ENCODE results near the gene PCMT1.
"Not testable (repeated sequence)": the region's sequence is repeated elsewhere in the genome, so short reads cannot be mapped to it uniquely, and the experiment has no call there.

Gene PCMT1

GRCh38 chr6:149729824-149730223, 19.7 kb upstream of the PCMT1 start:
- FAIRE-seq (no peak), DNase-seq (ENCODE audit: insufficient read length, low spot score) (no peak)
- no peak for TF ChIP-seq POLR2A (IDR thresholded peaks at IDR 0.05; ENCODE audit: low read depth, low read length)

- FAIRE-seq (no peak), DNase-seq (ENCODE audit: insufficient read length, low spot score) (no peak)
These were observed 16.3 kb upstream of the PCMT1 start for GRCh38 chr6:149733089-149733720.

GRCh38 chr6:149734915-149735314, 14.6 kb upstream of the PCMT1 start:
- DNase-seq (ENCODE audit: insufficient read length, low spot score) (no peak), FAIRE-seq (no peak)
- no peak for TF ChIP-seq POLR2A (IDR thresholded peaks at IDR 0.05; ENCODE audit: low read depth, low read length)

More at GRCh38 chr6:149733089-149733720, 16.3 kb upstream of the PCMT1 start:
- no peak for TF ChIP-seq POLR2A (IDR thresholded peaks at IDR 0.05; ENCODE audit: low read depth, low read length)

- DNase-seq (ENCODE audit: insufficient read length, low spot score); FAIRE-seq: not testable (repeated sequence)
These were observed 4.3 kb upstream of the PCMT1 start for GRCh38 chr6:149745252-149745651.

GRCh38 chr6:149746147-149746946, 3.2 kb upstream of the PCMT1 start, which contains the start of gene NUP43:
Gene NUP43 (minus strand): TSS chr6:149746529. CDS start chr6:149746495, 34 bp downstream.
- FAIRE-seq (peak; percentile 60), DNase-seq (ENCODE audit: insufficient read length, low spot score) (peak; percentile 57)

GRCh38 chr6:149749082-149749593, 403 bp upstream of the PCMT1 start:
- DNase-seq (ENCODE audit: insufficient read length, low spot score); FAIRE-seq: not testable (repeated sequence)

More at GRCh38 chr6:149746147-149746946, 3.2 kb upstream of the PCMT1 start, which contains the start of gene NUP43:
- TF ChIP-seq POLR2A (IDR thresholded peaks at IDR 0.05; ENCODE audit: low read depth, low read length), result peak; percentile 67

GRCh38 chr6:149750136-149750609, 632 bp downstream of the PCMT1 start:
- FAIRE-seq, result no peak
- DNase-seq (ENCODE audit: insufficient read length, low spot score), result peak; percentile 15
- no peak for TF ChIP-seq POLR2A (IDR thresholded peaks at IDR 0.05; ENCODE audit: low read depth, low read length)

GRCh38 chr6:149751239-149751638, 1.7 kb downstream of the PCMT1 start:
- FAIRE-seq (no peak), DNase-seq (ENCODE audit: insufficient read length, low spot score) (no peak)
- TF ChIP-seq POLR2A (IDR thresholded peaks at IDR 0.05; ENCODE audit: low read depth, low read length), result no peak

- not testable (repeated sequence) for DNase-seq (ENCODE audit: insufficient read length, low spot score); FAIRE-seq
These were observed 2.4 kb downstream of the PCMT1 start for GRCh38 chr6:149751920-149752319.

GRCh38 chr6:149752600-149753373, 3.2 kb downstream of the PCMT1 start:
- no peak for FAIRE-seq
- DNase-seq (ENCODE audit: insufficient read length, low spot score), result no peak
- TF ChIP-seq POLR2A (IDR thresholded peaks at IDR 0.05; ENCODE audit: low read depth, low read length), result no peak

- not testable (repeated sequence) for FAIRE-seq; DNase-seq (ENCODE audit: insufficient read length, low spot score)
These were observed 3.8 kb downstream of the PCMT1 start for GRCh38 chr6:149753374-149753637.

GRCh38 chr6:149754548-149754947, 5.0 kb downstream of the PCMT1 start:
- FAIRE-seq, result no peak
- DNase-seq (ENCODE audit: insufficient read length, low spot score), result no peak
- no peak for TF ChIP-seq POLR2A (IDR thresholded peaks at IDR 0.05; ENCODE audit: low read depth, low read length)

GRCh38 chr6:149755300-149756260, 6.0 kb downstream of the PCMT1 start:
- no peak for FAIRE-seq
- no peak for DNase-seq (ENCODE audit: insufficient read length, low spot score)
- no peak for TF ChIP-seq POLR2A (IDR thresholded peaks at IDR 0.05; ENCODE audit: low read depth, low read length)

Measured in H54 (cell line).